ENCODE data around the gene L3MBTL3. TPM values are rescaled to one million over a fixed set of nuclear protein-coding genes. Genes with fewer than 3 reads are reported as not detected.

L3MBTL3 gene
- total RNA-seq, 2 donors from 2014 or later = 11.8 to 13.3 TPM

DNA sequence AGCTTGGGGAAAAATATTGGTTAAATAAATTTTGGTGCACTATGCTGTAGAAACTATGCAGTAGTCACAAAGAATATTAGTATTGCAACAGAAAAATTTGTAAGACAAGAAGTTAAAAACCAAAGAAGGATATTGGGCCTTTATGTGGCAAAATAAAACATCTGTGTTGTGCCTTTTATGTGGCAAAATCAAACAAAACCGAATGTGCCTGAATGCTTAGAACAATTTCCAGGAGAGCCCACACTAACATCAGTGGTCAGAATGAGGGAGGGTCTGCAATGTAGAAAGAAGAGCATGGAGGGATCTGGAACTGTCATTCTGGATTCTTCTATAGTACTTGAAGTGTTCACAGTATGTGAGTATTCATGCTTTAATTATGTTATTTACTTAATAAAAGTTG is 75.2 kb downstream of the L3MBTL3 start:
- TF ChIP-seq, protein P1, sequence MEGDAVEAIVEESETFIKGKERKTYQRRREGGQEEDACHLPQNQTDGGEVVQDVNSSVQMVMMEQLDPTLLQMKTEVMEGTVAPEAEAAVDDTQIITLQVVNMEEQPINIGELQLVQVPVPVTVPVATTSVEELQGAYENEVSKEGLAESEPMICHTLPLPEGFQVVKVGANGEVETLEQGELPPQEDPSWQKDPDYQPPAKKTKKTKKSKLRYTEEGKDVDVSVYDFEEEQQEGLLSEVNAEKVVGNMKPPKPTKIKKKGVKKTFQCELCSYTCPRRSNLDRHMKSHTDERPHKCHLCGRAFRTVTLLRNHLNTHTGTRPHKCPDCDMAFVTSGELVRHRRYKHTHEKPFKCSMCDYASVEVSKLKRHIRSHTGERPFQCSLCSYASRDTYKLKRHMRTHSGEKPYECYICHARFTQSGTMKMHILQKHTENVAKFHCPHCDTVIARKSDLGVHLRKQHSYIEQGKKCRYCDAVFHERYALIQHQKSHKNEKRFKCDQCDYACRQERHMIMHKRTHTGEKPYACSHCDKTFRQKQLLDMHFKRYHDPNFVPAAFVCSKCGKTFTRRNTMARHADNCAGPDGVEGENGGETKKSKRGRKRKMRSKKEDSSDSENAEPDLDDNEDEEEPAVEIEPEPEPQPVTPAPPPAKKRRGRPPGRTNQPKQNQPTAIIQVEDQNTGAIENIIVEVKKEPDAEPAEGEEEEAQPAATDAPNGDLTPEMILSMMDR (IDR thresholded peaks at IDR 0.05) = no peak

DNA sequence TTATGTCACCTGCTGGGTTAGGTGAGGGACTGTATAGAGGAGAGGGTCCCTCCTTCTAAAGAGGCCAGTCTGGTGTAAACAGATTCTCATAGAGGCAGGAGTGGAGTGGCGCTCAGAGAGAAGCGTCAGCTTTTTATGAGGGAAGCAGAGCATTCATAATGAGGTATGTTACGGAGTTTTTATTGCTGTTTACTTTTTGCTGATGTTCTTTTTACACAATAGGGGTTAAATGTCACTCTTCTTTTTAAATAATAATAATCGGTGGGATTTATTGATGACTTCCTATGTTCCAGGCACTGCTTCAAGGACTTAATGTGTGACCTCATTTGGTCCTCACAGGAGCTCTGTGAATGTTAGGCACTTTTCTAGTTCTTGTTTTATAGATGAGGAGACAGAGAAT is 79.9 kb downstream of the L3MBTL3 start:
- ATAC-seq (ENCODE audit: insufficient number of reproducible peaks, low FRiP score, low read depth) (no peak), DNase-seq (ENCODE audit: low spot score) (no peak)
- H3K9me3 ChIP-seq = no peaks in the 10 kb centered on the region
- no peak overlapping the region for H3K4me3 ChIP-seq
- no peak overlapping the region for H3K27ac ChIP-seq
- TF ChIP-seq, protein P1 (IDR thresholded peaks at IDR 0.05) = no peak
- no peaks in the 10 kb centered on the region for H3K4me1 ChIP-seq (ENCODE audit: control insufficient read depth in 1 of 2, low read depth in 2 of 2)
- no peaks in the 10 kb centered on the region for H3K36me3 ChIP-seq
- H3K27me3 ChIP-seq (replicated peaks; ENCODE audit: insufficient read depth) = no peaks in the 10 kb centered on the region

More for the DNA sequence above, 75.2 kb downstream of the L3MBTL3 start:
- H3K4me1 ChIP-seq (ENCODE audit: control insufficient read depth in 1 of 2, low read depth in 2 of 2) = no peaks in the 10 kb centered on the region
- no peak overlapping the region for H3K27ac ChIP-seq
- no peak for DNase-seq (ENCODE audit: low spot score)
- no peaks in the 10 kb centered on the region for H3K9me3 ChIP-seq
- no peaks in the 10 kb centered on the region for H3K36me3 ChIP-seq
- no peaks in the 10 kb centered on the region for H3K27me3 ChIP-seq (replicated peaks; ENCODE audit: insufficient read depth)
- no peak for ATAC-seq (ENCODE audit: insufficient number of reproducible peaks, low FRiP score, low read depth)
- H3K4me3 ChIP-seq = no peak overlapping the region

DNA sequence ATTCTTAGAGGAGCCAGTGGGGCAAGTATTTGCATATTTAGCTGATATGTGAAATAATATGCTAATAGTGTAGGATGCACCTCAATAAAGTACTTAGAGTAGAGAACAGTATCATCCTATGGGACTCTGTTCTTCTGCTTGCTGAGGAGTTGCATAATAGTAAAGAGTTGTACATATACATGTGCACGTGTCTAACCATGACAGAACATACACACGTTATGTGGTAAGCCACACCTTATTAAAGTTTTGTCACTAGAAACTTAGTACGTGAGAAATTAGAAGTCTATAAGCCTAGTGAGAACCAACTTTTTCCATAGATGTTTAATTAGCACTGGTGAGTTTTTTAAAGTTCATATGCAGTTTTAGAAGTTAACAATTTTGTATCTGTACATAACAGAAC is 80.7 kb downstream of the L3MBTL3 start:
- Histone ChIP-seq H3K4me1 (ENCODE audit: control insufficient read depth in 1 of 2, low read depth in 2 of 2) (no peaks in the 10 kb centered on the region), H3K4me3 (no peak overlapping the region), H3K27me3 (replicated peaks; ENCODE audit: insufficient read depth) (no peaks in the 10 kb centered on the region), H3K27ac (no peak overlapping the region), H3K36me3 (no peaks in the 10 kb centered on the region), H3K9me3 (no peaks in the 10 kb centered on the region)
- TF ChIP-seq, protein P1 (IDR thresholded peaks at IDR 0.05) = no peak
- no peak for DNase-seq (ENCODE audit: low spot score)
- ATAC-seq (ENCODE audit: insufficient number of reproducible peaks, low FRiP score, low read depth) = no peak

DNA sequence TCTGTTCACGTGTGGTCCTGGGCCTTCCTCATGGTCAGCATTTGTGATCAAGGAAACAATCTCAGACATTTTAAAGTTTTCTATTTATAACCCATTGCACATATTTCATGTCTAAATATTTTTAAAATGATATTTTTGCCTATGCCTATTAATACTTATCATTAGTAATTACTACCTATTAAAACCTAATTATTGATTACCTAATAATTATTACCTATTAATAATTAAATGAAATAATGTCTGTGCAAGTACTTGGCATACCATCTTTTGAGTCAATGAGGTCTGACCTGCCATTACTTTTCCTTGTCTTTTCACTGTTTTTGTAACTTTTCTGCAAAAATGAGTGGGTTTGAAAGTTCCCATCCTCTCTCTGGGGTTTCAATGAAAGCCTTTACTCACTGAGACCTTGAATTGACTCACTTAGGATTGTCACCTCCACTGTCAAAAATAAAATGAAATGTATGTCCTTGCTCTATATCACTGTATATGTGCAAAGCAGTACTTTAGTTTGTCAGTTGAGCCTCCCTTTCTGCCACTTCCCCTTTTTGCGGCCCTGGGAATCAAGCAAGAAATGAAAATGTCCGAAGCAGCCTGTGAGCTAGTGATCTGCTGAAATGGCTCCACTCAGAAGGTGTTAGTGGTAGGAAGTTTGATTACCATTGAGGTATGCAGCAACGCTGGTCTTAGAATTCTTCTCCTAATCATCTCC is 87.8 kb downstream of the L3MBTL3 start:
- Histone ChIP-seq H3K4me3 (no peak overlapping the region), H3K9me3 (peaks cover 5% of the 10 kb centered on the region), H3K36me3 (no peaks in the 10 kb centered on the region), H3K27ac (no peak overlapping the region), H3K27me3 (replicated peaks; ENCODE audit: insufficient read depth) (no peaks in the 10 kb centered on the region), H3K4me1 (ENCODE audit: control insufficient read depth in 1 of 2, low read depth in 2 of 2) (no peaks in the 10 kb centered on the region)
- TF ChIP-seq, protein P1 (IDR thresholded peaks at IDR 0.05) = no peak
- DNase-seq (ENCODE audit: low spot score) (no peak), ATAC-seq (ENCODE audit: insufficient number of reproducible peaks, low FRiP score, low read depth) (no peak)

DNA sequence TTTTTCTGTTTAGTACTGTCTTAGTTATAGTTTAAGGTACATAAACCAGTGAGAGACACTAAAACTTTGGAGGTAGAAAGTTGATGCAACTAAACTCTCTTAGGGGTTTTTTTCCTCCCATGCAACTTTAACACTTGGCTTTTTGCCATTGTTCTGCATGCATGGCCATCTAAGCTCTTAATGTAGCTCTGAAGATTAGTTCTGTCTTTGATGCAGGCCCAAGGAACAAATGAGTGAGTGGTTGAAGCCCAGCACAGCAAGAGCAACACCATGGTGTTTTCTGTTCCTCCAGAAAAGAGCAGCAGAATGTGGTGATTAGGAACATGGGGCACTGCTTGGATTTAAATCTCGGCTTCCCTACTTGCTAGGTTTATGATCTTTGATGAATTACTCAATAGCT is 89.3 kb downstream of the L3MBTL3 start:
- H3K4me3 ChIP-seq = no peak overlapping the region
- no peaks in the 10 kb centered on the region for H3K27me3 ChIP-seq (replicated peaks; ENCODE audit: insufficient read depth)
- TF ChIP-seq, protein P1 (IDR thresholded peaks at IDR 0.05) = no peak
- H3K27ac ChIP-seq = no peak overlapping the region
- DNase-seq (ENCODE audit: low spot score) (no peak), ATAC-seq (ENCODE audit: insufficient number of reproducible peaks, low FRiP score, low read depth) (no peak)
- H3K4me1 ChIP-seq (ENCODE audit: control insufficient read depth in 1 of 2, low read depth in 2 of 2) = no peaks in the 10 kb centered on the region
- peaks cover 5% of the 10 kb centered on the region for H3K9me3 ChIP-seq
- H3K36me3 ChIP-seq = no peaks in the 10 kb centered on the region
